ENCODE results near the gene PAPLN. TPM values are rescaled to one million over a fixed set of nuclear protein-coding genes. Genes with fewer than 3 reads are reported as not detected.
A peak's percentile ranks its signal among the peaks of the same experiment; 100 is the strongest.

Gene PAPLN
- total and polyA plus RNA-seq, 2 of the 8 experiments (the other 6 are each of a cell fraction or from before 2014, with no cell fraction given) = 14.8 to 25.6 TPM

- no peak overlapping the region for H3K4me2 ChIP-seq (ENCODE audit: insufficient read depth in 1 of 2, low read depth in 2 of 2, low read length in 2 of 2)
- WGBS, 2 experiments (ENCODE audit: extremely low coverage in 1 of 2, insufficient coverage in 1 of 2, insufficient read length in 1 of 2, insufficient replicate concordance in 2 of 2, low coverage in 1 of 2, low lambda C conversion rate in 2 of 2, missing lambda C conversion rate in 1 of 2) = 89% methylated on average over 8 of the region's 8 CpGs; no CpG with 5 or more reads in 1 of the 2 experiments
- no peak overlapping the region for H3K4me3 ChIP-seq (ENCODE audit: extremely low read depth in 1 of 4, insufficient read depth in 2 of 4, low read depth in 3 of 4, low read length in 4 of 4)
- no peak overlapping the region for H3K18ac ChIP-seq (ENCODE audit: extremely low read depth, low read length)
- no peak overlapping the region for H2BK5ac ChIP-seq (ENCODE audit: low read depth, low read length)
- no peak overlapping the region for H3K14ac ChIP-seq (ENCODE audit: insufficient read length)
- peaks cover 6 to 49% (median 26%) of the 10 kb centered on the region in 4 experiments for H3K4me1 ChIP-seq (replicated peaks in 1 of 4; ENCODE audit: control insufficient read depth in 3 of 4, insufficient read depth in 4 of 4, low read length in 3 of 4)
- peak in 1 of 2 experiments; percentile 25; a peak in 1 of 4 replicates for TF ChIP-seq RAD21 (IDR thresholded peaks at IDR 0.05 in 1 of 2, conservative IDR thresholded peaks at IDR 0.05 in 1 of 2; ENCODE audit: low read depth in 2 of 2, low read length in 2 of 2)
- no peak for TF ChIP-seq TAF7 (optimal IDR thresholded peaks at IDR 0.05; ENCODE audit: borderline replicate concordance, low read depth, low read length)
- no peaks in the 10 kb centered on the region for H3K79me1 ChIP-seq (ENCODE audit: low read depth, low read length)
- H2BK15ac ChIP-seq (ENCODE audit: low read length) = no peak overlapping the region
- no peak overlapping the region for H4K8ac ChIP-seq (ENCODE audit: extremely low read depth, insufficient read depth, low read length)
- no peaks in the 10 kb centered on the region for H4K20me1 ChIP-seq (replicated peaks in 1 of 2; ENCODE audit: control insufficient read depth in 1 of 2, insufficient read depth in 2 of 2, low read length in 2 of 2)
- H2BK20ac ChIP-seq (ENCODE audit: low read length) = no peak overlapping the region
- no peak overlapping the region for H4K5ac ChIP-seq (ENCODE audit: insufficient read length, low read depth, low read length)
- H3K9me3 ChIP-seq (ENCODE audit: insufficient read depth in 2 of 2, low read depth in 1 of 2, low read length in 1 of 2) = no peaks in the 10 kb centered on the region
- no peak overlapping the region for H3K9ac ChIP-seq (replicated peaks in 1 of 4; ENCODE audit: extremely low read depth in 1 of 4, low read depth in 3 of 4, low read length in 3 of 4)
- DNase-seq (ENCODE audit: low read depth in 1 of 2, low spot score in 2 of 2) (no peak), FAIRE-seq (no peak)
- H3K23ac ChIP-seq (ENCODE audit: insufficient read length) = no peak overlapping the region
- ChIA-PET CTCF (ENCODE audit: partially characterized antibody) (interaction anchor here (0.8 to 5.6 kb wide), 28 partner anchors 9 to 285 kb away, joined by 3 to 50 read pairs (median 5); no protein-coding TSS in a partner anchor), POLR2A (ENCODE audit: partially characterized antibody) (interaction anchor here (0.6 to 1.7 kb wide), 6 partner anchors 8 to 313 kb away, joined by 3 to 6 read pairs (median 3); partner anchors contain the start of gene RBM25)
- H2BK120ac ChIP-seq (replicated peaks; ENCODE audit: low read depth, low read length) = no peak overlapping the region
- H3K56ac ChIP-seq (replicated peaks; ENCODE audit: insufficient read length, low read depth, low read length) = no peak overlapping the region
- H2BK12ac ChIP-seq (ENCODE audit: low read depth, low read length) = no peak overlapping the region
- H3K23me2 ChIP-seq (ENCODE audit: low read depth, low read length) = peaks cover 14% of the 10 kb centered on the region
- H2AK5ac ChIP-seq (ENCODE audit: low read depth, low read length) = no peak overlapping the region
- no peaks in the 10 kb centered on the region; a peak in 2 of 8 replicates for H3K36me3 ChIP-seq (ENCODE audit: control insufficient read depth in 2 of 4, insufficient read depth in 4 of 4, low read length in 3 of 4)
- peaks cover 0 to 7% (median 5%) of the 10 kb centered on the region in 4 experiments; a peak in 5 of 7 replicates for H3K27me3 ChIP-seq (replicated peaks in 1 of 4; ENCODE audit: control insufficient read depth in 3 of 4, extremely low read depth in 1 of 4, insufficient read depth in 3 of 4, low read length in 3 of 4)
- H3K27ac ChIP-seq (ENCODE audit: low read depth, low read length) = no peak overlapping the region
- no peaks in the 10 kb centered on the region for H3K79me2 ChIP-seq (ENCODE audit: control insufficient read depth in 1 of 2, insufficient read depth in 2 of 2, low read length in 2 of 2)
- H3K4ac ChIP-seq (replicated peaks; ENCODE audit: insufficient read length, low read depth, low read length) = no peak overlapping the region
- no peak overlapping the region for H2AFZ ChIP-seq (ENCODE audit: low read length)
- H4K91ac ChIP-seq (replicated peaks; ENCODE audit: insufficient read length, low read length) = no peak overlapping the region
These were observed 4.3 kb upstream of the PAPLN start for GRCh38 chr14:73232984-73233383.

Measured in H1 (cell line).